ENCODE measurements around the gene GINS1.

Gene GINS1

DNA sequence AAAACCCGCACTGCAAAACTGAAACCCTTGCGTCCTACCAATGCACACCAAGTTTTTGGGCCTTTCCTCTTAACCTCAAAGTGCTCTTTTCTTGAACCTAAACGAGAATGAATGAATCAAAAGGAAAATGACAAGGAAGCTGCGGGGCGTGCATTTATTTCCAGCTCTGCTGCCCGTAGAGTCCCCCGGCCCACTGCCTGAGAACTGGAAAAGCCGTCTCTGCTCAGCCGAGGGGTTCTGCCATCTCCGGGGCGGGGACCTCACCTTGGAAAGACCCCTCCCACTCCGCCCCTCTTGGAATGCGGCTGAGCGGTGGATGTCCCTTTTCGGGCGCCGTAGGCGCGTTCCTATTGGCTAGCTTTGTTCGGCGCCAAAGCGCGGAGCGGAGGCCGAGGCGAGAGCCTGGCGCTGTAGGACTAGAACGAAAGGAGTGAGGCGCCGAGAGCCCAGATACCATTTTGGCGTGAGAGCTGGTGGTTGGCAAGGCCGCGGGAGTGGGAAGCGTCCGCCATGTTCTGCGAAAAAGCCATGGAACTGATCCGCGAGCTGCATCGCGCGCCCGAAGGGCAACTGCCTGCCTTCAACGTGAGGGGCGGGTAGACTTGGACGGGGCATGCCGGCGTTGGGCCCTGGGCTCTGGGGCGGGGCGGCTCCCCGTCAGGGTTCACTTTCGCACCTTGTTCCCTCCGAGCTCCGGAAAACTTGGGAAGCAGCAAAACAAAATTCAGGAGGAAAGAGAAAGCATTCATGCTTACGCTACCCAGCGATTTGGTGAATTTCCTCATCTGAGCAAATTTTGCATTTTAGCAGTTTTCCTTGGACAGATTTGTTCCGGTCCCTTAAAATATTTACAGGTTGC is at the start of gene GINS1:
GINS1 (plus strand) TSS at position 363 of the 859 bp plus-strand sequence; CDS start at position 511, 148 bp downstream.
- peaks cover 3 to 10% of the 10 kb centered on the region in 2 donors for H3K4me1 ChIP-seq (ENCODE audit: control insufficient read depth in 1 of 2, insufficient read depth in 2 of 2, low read length in 2 of 2)
- H3K9me3 ChIP-seq (ENCODE audit: control insufficient read depth in 1 of 2, low read length in 2 of 2), result peaks cover 8 to 15% of the 10 kb centered on the region in 2 donors
- peak within 1 kb of the TSS; percentile 67 for H3K27ac ChIP-seq (ENCODE audit: low read length)
- no peaks in the 10 kb centered on the region for H3K27me3 ChIP-seq (ENCODE audit: low read depth, low read length)
- H3K4me3 ChIP-seq (ENCODE audit: low read depth in 1 of 2, low read length in 2 of 2), result peak within 1 kb of the TSS; percentile 73 to 90
- no peaks in the 10 kb centered on the region for H3K36me3 ChIP-seq (ENCODE audit: control insufficient read depth in 1 of 2, insufficient read depth in 2 of 2, low read length in 2 of 2)

DNA sequence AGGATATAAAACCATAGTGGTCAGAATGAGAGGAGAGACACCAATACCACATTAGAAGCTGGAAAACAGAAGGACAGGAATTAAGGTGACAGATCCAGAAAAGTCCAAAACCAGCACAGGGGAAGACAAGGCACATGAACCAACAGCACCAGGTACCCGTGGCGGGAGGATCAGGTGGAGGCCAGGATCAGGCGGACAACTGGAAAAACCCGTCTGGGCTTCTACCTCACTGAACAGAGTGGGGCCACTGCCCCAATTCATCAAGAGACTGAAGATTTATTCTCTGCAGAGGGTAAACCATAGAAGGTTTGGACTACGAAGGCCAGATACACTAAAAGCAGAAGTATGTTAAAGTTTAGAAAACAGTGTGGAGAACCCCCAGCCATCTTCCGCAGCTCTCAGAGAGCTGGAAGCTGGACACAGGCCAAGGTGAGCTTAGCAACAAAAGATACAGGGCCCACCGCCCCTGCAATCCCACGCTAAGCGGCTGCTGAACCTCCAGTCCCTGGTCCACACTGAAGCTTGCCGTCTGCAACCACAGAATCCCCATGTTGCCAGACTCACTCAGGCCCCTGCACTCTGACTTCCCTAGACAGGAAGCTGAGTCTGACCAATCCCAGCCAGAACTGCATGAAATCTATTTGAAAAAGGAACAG is 46.7 kb upstream of the GINS1 start:
- Histone ChIP-seq H3K27ac (ENCODE audit: low read length) (no peak overlapping the region), H3K4me1 (ENCODE audit: control insufficient read depth in 1 of 2, insufficient read depth in 2 of 2, low read length in 2 of 2) (peaks cover 0 to 6% of the 10 kb centered on the region in 2 donors), H3K36me3 (ENCODE audit: control insufficient read depth in 1 of 2, insufficient read depth in 2 of 2, low read length in 2 of 2) (no peaks in the 10 kb centered on the region), H3K9me3 (ENCODE audit: control insufficient read depth in 1 of 2, low read length in 2 of 2) (no peaks in the 10 kb centered on the region), H3K27me3 (ENCODE audit: low read depth, low read length) (no peaks in the 10 kb centered on the region), H3K4me3 (ENCODE audit: low read depth in 1 of 2, low read length in 2 of 2) (no peak overlapping the region)

DNA sequence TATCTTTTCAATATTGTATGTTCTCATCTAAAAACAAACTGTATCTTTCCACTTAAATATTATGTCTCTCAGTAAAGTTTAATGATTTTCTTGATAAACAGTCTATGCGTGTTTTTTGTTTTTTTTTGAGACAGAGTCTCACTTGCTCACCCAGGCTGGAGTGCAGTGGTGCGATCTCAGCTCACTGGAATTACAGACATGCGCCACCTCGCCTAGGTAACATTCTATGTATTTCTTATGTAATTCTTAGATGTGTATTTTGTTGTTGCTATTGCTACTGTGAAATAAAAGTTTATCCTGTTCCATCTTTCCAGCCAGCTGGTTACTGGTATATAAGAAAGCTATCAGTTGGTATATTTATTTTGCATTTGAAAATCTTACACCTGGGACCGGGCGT is 46.2 kb upstream of the GINS1 start:
- H3K36me3 ChIP-seq (ENCODE audit: control insufficient read depth in 1 of 2, insufficient read depth in 2 of 2, low read length in 2 of 2), result no peaks in the 10 kb centered on the region
- H3K4me1 ChIP-seq (ENCODE audit: control insufficient read depth in 1 of 2, insufficient read depth in 2 of 2, low read length in 2 of 2), result peaks cover 0 to under 1% of the 10 kb centered on the region in 2 donors
- H3K4me3 ChIP-seq (ENCODE audit: low read depth in 1 of 2, low read length in 2 of 2), result no peak overlapping the region
- no peaks in the 10 kb centered on the region for H3K9me3 ChIP-seq (ENCODE audit: control insufficient read depth in 1 of 2, low read length in 2 of 2)
- no peaks in the 10 kb centered on the region for H3K27me3 ChIP-seq (ENCODE audit: low read depth, low read length)
- H3K27ac ChIP-seq (ENCODE audit: low read length), result no peak overlapping the region

DNA sequence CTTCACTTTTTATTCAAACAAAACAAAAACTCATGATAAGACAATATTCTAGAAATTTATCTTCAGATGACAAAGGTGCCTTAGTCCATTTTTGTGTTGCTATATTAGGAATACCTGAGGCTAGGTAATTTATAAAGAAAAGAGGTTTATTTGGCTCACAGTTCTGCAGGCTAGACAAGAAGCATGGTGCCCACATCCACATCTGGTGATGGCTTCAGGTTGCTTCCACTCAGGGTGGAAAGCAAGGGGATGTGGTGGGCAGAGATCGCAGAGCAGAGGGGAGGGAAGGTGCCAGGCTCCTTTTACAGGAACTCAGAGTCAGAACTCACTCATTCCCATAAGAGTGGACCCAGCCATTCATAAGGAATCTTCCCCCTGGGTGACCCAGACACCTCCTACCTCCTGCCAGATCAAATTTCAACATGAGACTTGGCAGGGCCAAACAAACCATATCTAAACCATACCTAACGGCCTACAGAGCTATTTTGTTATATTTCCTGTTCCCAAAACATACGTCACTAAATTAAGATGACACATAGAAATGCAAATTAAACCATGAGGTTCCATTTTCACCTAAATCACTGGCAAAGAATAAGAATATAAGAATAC is 43.2 kb upstream of the GINS1 start:
- Histone ChIP-seq H3K36me3 (ENCODE audit: control insufficient read depth in 1 of 2, insufficient read depth in 2 of 2, low read length in 2 of 2) (no peaks in the 10 kb centered on the region), H3K9me3 (ENCODE audit: control insufficient read depth in 1 of 2, low read length in 2 of 2) (no peaks in the 10 kb centered on the region), H3K27ac (ENCODE audit: low read length) (no peak overlapping the region), H3K4me3 (ENCODE audit: low read depth in 1 of 2, low read length in 2 of 2) (no peak overlapping the region), H3K4me1 (ENCODE audit: control insufficient read depth in 1 of 2, insufficient read depth in 2 of 2, low read length in 2 of 2) (no peaks in the 10 kb centered on the region), H3K27me3 (ENCODE audit: low read depth, low read length) (no peaks in the 10 kb centered on the region)

DNA sequence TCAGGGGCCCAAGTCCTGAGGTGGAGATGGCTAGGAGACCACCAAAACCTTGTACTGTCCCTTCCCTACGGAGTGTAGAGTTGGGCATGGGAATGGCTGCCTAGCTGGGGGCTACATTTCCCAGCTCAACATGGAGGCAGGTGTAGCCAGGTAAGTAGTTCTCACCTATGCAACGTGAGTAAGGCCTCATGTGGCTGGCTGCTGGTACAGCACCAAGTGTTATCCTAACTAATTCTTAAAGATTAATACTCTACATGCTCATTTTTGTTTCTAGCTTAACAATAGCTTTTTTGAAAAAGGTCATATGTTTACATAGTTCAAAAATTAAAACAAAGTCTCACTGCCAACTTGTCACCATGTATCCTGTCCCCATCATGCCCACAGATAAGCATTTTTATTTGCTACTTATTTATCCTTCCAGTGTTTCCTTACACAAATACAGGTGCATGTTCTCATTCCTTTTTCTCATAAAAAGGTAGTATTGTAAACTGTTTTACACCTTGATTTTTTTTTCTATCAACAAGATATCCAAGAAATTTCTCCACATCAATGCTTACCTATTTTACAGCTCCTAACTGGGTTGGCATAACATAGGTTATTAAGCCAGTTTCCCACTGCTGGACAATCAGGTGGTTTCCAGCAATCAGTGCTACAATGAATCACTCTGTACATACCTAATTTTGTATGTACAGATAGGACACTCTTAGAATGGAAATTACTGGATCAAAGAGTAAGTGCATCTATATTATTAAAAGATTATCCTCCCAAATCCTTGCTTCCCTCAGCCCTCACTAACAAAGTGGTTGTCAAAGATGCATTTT is 42.4 kb upstream of the GINS1 start:
- H3K36me3 ChIP-seq (ENCODE audit: control insufficient read depth in 1 of 2, insufficient read depth in 2 of 2, low read length in 2 of 2), result no peaks in the 10 kb centered on the region
- H3K9me3 ChIP-seq (ENCODE audit: control insufficient read depth in 1 of 2, low read length in 2 of 2), result no peaks in the 10 kb centered on the region
- H3K27ac ChIP-seq (ENCODE audit: low read length), result no peak overlapping the region
- no peaks in the 10 kb centered on the region for H3K4me1 ChIP-seq (ENCODE audit: control insufficient read depth in 1 of 2, insufficient read depth in 2 of 2, low read length in 2 of 2)
- H3K27me3 ChIP-seq (ENCODE audit: low read depth, low read length), result no peaks in the 10 kb centered on the region
- no peak overlapping the region for H3K4me3 ChIP-seq (ENCODE audit: low read depth in 1 of 2, low read length in 2 of 2)

DNA sequence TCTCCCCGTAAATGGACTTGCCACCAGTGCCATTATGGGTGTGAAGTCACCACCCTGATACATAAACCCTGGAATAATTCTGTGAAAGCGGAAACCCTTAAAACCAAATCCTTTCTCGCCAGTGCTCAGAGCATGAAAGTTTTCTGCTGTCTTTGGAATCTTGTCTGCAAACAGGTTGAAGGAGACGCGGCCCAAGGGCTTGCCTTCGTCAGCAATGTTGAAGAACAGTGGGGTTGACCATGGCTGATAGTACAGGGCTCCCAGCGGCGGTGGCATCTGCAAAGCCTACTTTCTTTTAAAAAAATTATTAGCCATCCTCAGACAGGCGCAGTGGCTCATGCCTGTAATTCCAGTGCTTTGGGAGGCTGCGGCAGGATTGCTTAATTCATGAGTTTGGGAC is 38.9 kb upstream of the GINS1 start:
- Histone ChIP-seq H3K4me3 (ENCODE audit: low read depth in 1 of 2, low read length in 2 of 2) (no peak overlapping the region), H3K9me3 (ENCODE audit: control insufficient read depth in 1 of 2, low read length in 2 of 2) (no peaks in the 10 kb centered on the region), H3K36me3 (ENCODE audit: control insufficient read depth in 1 of 2, insufficient read depth in 2 of 2, low read length in 2 of 2) (no peaks in the 10 kb centered on the region), H3K4me1 (ENCODE audit: control insufficient read depth in 1 of 2, insufficient read depth in 2 of 2, low read length in 2 of 2) (no peaks in the 10 kb centered on the region), H3K27me3 (ENCODE audit: low read depth, low read length) (no peaks in the 10 kb centered on the region), H3K27ac (ENCODE audit: low read length) (no peak overlapping the region)

DNA sequence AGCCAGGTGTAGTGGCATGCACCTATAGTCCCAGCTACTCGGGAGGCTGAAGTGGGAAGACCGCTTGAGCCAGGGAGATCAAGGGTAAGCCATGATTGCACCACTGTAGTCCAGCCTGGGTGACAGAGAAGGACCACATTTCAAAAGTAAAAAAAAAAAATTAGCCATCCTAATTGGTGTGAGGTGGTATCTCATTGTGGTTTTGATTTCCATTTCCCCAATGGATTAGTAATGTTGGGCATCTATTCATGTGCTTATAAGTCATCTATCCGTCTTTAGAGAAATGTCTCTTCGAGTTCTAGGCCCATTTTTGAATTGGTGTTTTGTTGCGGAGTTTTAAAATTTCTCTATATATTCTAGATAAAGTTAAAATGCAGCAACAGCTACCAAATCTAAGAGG is 38.5 kb upstream of the GINS1 start:
- H3K27ac ChIP-seq (ENCODE audit: low read length), result no peak overlapping the region
- no peak overlapping the region for H3K4me3 ChIP-seq (ENCODE audit: low read depth in 1 of 2, low read length in 2 of 2)
- H3K9me3 ChIP-seq (ENCODE audit: control insufficient read depth in 1 of 2, low read length in 2 of 2), result no peaks in the 10 kb centered on the region
- no peaks in the 10 kb centered on the region for H3K36me3 ChIP-seq (ENCODE audit: control insufficient read depth in 1 of 2, insufficient read depth in 2 of 2, low read length in 2 of 2)
- no peaks in the 10 kb centered on the region for H3K4me1 ChIP-seq (ENCODE audit: control insufficient read depth in 1 of 2, insufficient read depth in 2 of 2, low read length in 2 of 2)
- H3K27me3 ChIP-seq (ENCODE audit: low read depth, low read length), result no peaks in the 10 kb centered on the region

DNA sequence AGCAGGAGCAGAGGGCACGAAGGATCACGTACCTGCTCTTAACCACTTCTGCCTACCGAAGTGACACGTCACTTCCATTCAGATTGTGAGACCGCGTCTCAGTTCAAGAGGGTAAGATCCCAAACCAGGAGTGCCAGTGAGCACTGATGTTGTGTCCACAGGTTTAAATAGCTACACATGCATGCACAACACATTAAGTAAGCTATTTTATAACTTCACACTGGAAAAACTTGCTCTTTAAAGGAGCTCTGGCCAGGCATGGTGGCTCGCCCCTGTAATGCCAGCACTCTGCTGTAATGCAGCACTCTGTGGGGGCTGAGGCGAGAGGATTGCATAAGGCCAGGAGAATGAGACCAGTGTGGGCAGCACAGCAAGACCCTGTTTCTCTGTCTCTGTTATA is 37.9 kb upstream of the GINS1 start:
- Histone ChIP-seq H3K9me3 (ENCODE audit: control insufficient read depth in 1 of 2, low read length in 2 of 2) (no peaks in the 10 kb centered on the region), H3K27me3 (ENCODE audit: low read depth, low read length) (no peaks in the 10 kb centered on the region), H3K4me3 (ENCODE audit: low read depth in 1 of 2, low read length in 2 of 2) (no peak overlapping the region), H3K4me1 (ENCODE audit: control insufficient read depth in 1 of 2, insufficient read depth in 2 of 2, low read length in 2 of 2) (no peaks in the 10 kb centered on the region), H3K27ac (ENCODE audit: low read length) (no peak overlapping the region), H3K36me3 (ENCODE audit: control insufficient read depth in 1 of 2, insufficient read depth in 2 of 2, low read length in 2 of 2) (no peaks in the 10 kb centered on the region)

DNA sequence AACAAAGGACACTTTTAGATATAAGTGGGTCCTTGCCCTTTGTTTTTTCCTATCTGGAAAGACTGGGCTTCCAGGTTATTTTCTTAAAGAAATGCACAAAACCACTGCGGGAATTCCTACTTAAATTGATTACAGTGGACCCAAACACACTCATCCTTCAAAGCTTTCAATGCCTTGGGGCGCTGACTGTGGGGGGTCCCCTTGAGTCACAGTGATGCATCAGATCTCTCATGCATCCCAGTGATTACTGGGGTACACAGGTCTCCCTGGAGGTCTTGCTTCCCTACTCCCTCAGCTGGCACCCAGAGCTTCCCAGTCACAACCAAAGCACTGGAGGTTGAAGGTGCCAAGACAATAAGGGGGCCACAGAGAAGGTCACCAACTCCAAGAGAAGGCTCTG is 37.5 kb upstream of the GINS1 start:
- no peak overlapping the region for H3K4me3 ChIP-seq (ENCODE audit: low read depth in 1 of 2, low read length in 2 of 2)
- H3K4me1 ChIP-seq (ENCODE audit: control insufficient read depth in 1 of 2, insufficient read depth in 2 of 2, low read length in 2 of 2), result no peaks in the 10 kb centered on the region
- no peaks in the 10 kb centered on the region for H3K27me3 ChIP-seq (ENCODE audit: low read depth, low read length)
- H3K36me3 ChIP-seq (ENCODE audit: control insufficient read depth in 1 of 2, insufficient read depth in 2 of 2, low read length in 2 of 2), result no peaks in the 10 kb centered on the region
- H3K27ac ChIP-seq (ENCODE audit: low read length), result no peak overlapping the region
- H3K9me3 ChIP-seq (ENCODE audit: control insufficient read depth in 1 of 2, low read length in 2 of 2), result no peaks in the 10 kb centered on the region

DNA sequence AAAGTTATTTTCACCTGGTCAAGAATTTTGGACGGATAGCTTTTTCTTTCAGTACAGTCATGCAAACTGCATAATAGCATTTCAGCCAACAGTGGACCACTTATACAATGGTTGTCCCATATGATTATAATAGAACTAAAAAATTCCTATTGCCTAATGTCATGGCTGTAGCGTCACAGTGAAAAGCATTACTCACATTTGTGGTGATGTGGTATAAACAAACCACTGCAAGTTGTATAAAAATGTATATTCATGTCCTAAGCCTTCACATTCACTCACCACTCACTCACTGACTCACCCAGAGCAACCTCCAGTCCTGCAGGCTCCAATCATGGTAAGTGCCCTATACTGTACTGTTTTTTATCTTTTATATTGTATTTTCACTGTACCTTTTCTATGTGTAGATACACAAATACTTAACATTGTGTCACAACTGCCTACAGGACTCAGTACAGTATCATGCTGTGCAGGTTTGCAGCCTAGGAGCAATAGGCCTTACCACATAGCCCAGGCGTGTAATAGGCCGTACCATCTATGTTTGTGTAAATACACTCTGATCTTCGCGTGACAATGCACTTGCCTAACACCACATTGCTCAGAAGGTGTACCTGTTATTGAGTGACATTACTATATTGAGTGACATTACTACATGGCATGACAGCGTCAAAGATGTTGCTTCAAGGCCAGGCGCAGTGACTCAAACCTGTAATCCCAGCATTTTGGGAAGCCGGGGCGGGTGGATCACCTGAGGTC is 34.7 kb upstream of the GINS1 start:
- Histone ChIP-seq H3K36me3 (ENCODE audit: control insufficient read depth in 1 of 2, insufficient read depth in 2 of 2, low read length in 2 of 2) (no peaks in the 10 kb centered on the region), H3K27me3 (ENCODE audit: low read depth, low read length) (no peaks in the 10 kb centered on the region), H3K9me3 (ENCODE audit: control insufficient read depth in 1 of 2, low read length in 2 of 2) (no peaks in the 10 kb centered on the region), H3K4me3 (ENCODE audit: low read depth in 1 of 2, low read length in 2 of 2) (no peak overlapping the region), H3K4me1 (ENCODE audit: control insufficient read depth in 1 of 2, insufficient read depth in 2 of 2, low read length in 2 of 2) (peaks cover 0 to 11% of the 10 kb centered on the region in 2 donors), H3K27ac (ENCODE audit: low read length) (no peak overlapping the region)
